ENCODE measurements around the gene SLC49A3.
A peak's percentile ranks its signal among the peaks of the same experiment; 100 is the strongest.

The SLC49A3 gene

GRCh38 chr4:710916-711315 is 22.0 kb upstream of the SLC49A3 start:
- no peak for TF ChIP-seq CTCF (IDR thresholded peaks at IDR 0.05)
- H3K4me1 ChIP-seq, result no peaks in the 10 kb centered on the region
- H3K9ac ChIP-seq, result no peak overlapping the region
- H3K27me3 ChIP-seq (ENCODE audit: control insufficient read depth, insufficient read depth, low read length), result no peaks in the 10 kb centered on the region
- H3K9me3 ChIP-seq (ENCODE audit: control insufficient read depth, low read length), result no peaks in the 10 kb centered on the region
- peaks cover 30% of the 10 kb centered on the region for H3K79me2 ChIP-seq
- no peak overlapping the region for H3K27ac ChIP-seq
- H3K36me3 ChIP-seq (ENCODE audit: control insufficient read depth, insufficient read depth, low read length), result no peaks in the 10 kb centered on the region
- H3K4me2 ChIP-seq (ENCODE audit: low read length), result no peak overlapping the region
- H3K4me3 ChIP-seq (ENCODE audit: low read depth, low read length), result no peak overlapping the region
- no peak overlapping the region for H2AFZ ChIP-seq

- no peak overlapping the region for H3K27ac ChIP-seq
- no peaks in the 10 kb centered on the region for H3K36me3 ChIP-seq (ENCODE audit: control insufficient read depth, insufficient read depth, low read length)
- no peaks in the 10 kb centered on the region for H3K4me1 ChIP-seq
- H3K9me3 ChIP-seq (ENCODE audit: control insufficient read depth, low read length), result no peaks in the 10 kb centered on the region
- H3K9ac ChIP-seq, result no peak overlapping the region
- H2AFZ ChIP-seq, result no peak overlapping the region
- no peak for TF ChIP-seq CTCF (IDR thresholded peaks at IDR 0.05)
- H3K4me2 ChIP-seq (ENCODE audit: low read length), result no peak overlapping the region
- no peaks in the 10 kb centered on the region for H3K27me3 ChIP-seq (ENCODE audit: control insufficient read depth, insufficient read depth, low read length)
- peaks cover 31% of the 10 kb centered on the region for H3K79me2 ChIP-seq
- H3K4me3 ChIP-seq (ENCODE audit: low read depth, low read length), result no peak overlapping the region
Measured at GRCh38 chr4:710116-710515, 21.2 kb upstream of the SLC49A3 start.

GRCh38 chr4:709348-709747 is 20.4 kb upstream of the SLC49A3 start:
- Histone ChIP-seq H3K4me2 (ENCODE audit: low read length) (no peak overlapping the region), H3K9ac (no peak overlapping the region), H3K27ac (no peak overlapping the region), H3K4me1 (no peaks in the 10 kb centered on the region), H3K36me3 (ENCODE audit: control insufficient read depth, insufficient read depth, low read length) (no peaks in the 10 kb centered on the region), H2AFZ (no peak overlapping the region), H3K27me3 (ENCODE audit: control insufficient read depth, insufficient read depth, low read length) (no peaks in the 10 kb centered on the region), H3K4me3 (ENCODE audit: low read depth, low read length) (no peak overlapping the region), H3K9me3 (ENCODE audit: control insufficient read depth, low read length) (no peaks in the 10 kb centered on the region), H3K79me2 (peaks cover 29% of the 10 kb centered on the region)
- TF ChIP-seq CTCF (IDR thresholded peaks at IDR 0.05), result no peak

- Histone ChIP-seq H2AFZ (no peak overlapping the region), H3K4me2 (ENCODE audit: low read length) (no peak overlapping the region), H3K36me3 (ENCODE audit: control insufficient read depth, insufficient read depth, low read length) (no peaks in the 10 kb centered on the region), H3K4me3 (ENCODE audit: low read depth, low read length) (no peak overlapping the region), H3K79me2 (peaks cover 23% of the 10 kb centered on the region), H3K4me1 (no peaks in the 10 kb centered on the region), H3K27ac (no peak overlapping the region), H3K9ac (no peak overlapping the region), H3K27me3 (ENCODE audit: control insufficient read depth, insufficient read depth, low read length) (no peaks in the 10 kb centered on the region), H3K9me3 (ENCODE audit: control insufficient read depth, low read length) (no peaks in the 10 kb centered on the region)
- TF ChIP-seq CTCF (IDR thresholded peaks at IDR 0.05), result no peak
Measured at GRCh38 chr4:708631-708933, 19.6 kb upstream of the SLC49A3 start.

GRCh38 chr4:707929-708630 is 19.1 kb upstream of the SLC49A3 start:
- Histone ChIP-seq H3K79me2 (peaks cover 23% of the 10 kb centered on the region), H3K27ac (no peak overlapping the region), H3K4me1 (no peaks in the 10 kb centered on the region), H3K9ac (no peak overlapping the region), H2AFZ (no peak overlapping the region), H3K36me3 (ENCODE audit: control insufficient read depth, insufficient read depth, low read length) (no peaks in the 10 kb centered on the region), H3K4me3 (ENCODE audit: low read depth, low read length) (no peak overlapping the region), H3K4me2 (ENCODE audit: low read length) (peak overlapping the region; percentile 14), H3K27me3 (ENCODE audit: control insufficient read depth, insufficient read depth, low read length) (no peaks in the 10 kb centered on the region), H3K9me3 (ENCODE audit: control insufficient read depth, low read length) (no peaks in the 10 kb centered on the region)
- TF ChIP-seq CTCF (IDR thresholded peaks at IDR 0.05), result no peak
